GM13977 (cell line): ENCODE measurements around the gene FERD3L.

Source experiments
- DNase-seq: peaks from one replicate; pipeline ENCODE4 v3.0.0; 2012; ENCODE audit warnings: low spot score
- in situ Hi-C: fragments of 300-500 bp; cut with MboI; formaldehyde crosslinking; loops from one replicate; pipeline ENCODE4 v1.12.0; 2022; ENCODE audit warnings: low sequenced_read_pairs, low pct_unique_long_range_greater_than_20kb, mixed read lengths, inconsistent platforms; ENCODE audit not compliant: unreplicated experiment
- TF ChIP-seq, protein P1 (sequence below): IDR thresholded peaks from 2 replicates; pipeline ENCODE4 v1.5.1; 2012; ENCODE audit warnings: mild to moderate bottlenecking, control low read depth; ENCODE audit not compliant: insufficient read depth; ENCODE audit errors: extremely low read depth, missing control alignments

The FERD3L gene

DNA sequence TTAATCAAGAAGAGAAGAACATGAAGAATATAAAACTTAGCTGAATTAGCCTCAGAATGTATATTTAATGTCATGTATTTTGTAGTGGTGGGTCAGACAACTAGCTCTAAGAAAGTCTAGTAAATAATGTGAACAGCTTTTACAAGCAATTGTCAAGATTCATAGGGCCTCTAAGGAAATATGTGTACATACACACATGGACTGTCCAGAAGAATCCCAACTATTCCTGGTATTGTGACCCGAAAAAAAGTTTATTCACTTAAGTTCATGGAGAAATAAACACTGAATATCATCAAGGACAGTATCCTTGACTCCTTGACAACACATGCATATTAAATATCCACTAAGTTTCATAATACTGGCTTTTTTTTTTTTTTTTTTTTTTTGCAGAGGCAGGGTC lies 16.4 kb downstream of the FERD3L start:
- TF ChIP-seq, protein P1, sequence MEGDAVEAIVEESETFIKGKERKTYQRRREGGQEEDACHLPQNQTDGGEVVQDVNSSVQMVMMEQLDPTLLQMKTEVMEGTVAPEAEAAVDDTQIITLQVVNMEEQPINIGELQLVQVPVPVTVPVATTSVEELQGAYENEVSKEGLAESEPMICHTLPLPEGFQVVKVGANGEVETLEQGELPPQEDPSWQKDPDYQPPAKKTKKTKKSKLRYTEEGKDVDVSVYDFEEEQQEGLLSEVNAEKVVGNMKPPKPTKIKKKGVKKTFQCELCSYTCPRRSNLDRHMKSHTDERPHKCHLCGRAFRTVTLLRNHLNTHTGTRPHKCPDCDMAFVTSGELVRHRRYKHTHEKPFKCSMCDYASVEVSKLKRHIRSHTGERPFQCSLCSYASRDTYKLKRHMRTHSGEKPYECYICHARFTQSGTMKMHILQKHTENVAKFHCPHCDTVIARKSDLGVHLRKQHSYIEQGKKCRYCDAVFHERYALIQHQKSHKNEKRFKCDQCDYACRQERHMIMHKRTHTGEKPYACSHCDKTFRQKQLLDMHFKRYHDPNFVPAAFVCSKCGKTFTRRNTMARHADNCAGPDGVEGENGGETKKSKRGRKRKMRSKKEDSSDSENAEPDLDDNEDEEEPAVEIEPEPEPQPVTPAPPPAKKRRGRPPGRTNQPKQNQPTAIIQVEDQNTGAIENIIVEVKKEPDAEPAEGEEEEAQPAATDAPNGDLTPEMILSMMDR = no peak
- DNase-seq = no peak
- in situ Hi-C loops = no loop called here

DNA sequence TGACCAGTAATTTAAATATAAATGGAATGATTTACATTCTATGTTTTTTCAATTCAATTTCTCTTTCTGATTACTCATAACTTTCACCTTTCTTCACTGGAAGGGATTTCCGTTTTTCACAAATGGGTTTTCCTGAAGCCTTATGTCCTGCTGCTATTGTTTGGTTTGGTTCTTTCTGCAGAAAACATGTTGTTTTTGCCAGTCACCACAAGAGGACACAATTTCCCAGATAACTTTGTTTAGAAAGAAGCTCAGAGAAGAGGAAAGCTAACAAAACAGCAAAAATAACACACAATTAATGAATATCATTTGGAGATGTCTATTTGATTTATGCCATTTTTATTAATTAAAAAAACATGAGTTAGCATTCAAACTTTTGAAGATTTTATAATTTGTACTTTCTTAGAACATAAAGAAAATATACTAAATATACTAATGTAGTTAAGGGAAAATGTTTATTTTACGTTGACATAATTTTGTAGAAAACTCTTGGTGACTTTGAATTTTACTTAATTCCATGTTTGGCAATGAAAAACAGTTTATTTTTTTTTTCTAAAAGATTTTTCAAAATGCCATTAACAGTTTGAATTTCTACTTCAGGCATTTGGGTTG lies 23.1 kb downstream of the FERD3L start:
- in situ Hi-C loops = no loop called here

DNA sequence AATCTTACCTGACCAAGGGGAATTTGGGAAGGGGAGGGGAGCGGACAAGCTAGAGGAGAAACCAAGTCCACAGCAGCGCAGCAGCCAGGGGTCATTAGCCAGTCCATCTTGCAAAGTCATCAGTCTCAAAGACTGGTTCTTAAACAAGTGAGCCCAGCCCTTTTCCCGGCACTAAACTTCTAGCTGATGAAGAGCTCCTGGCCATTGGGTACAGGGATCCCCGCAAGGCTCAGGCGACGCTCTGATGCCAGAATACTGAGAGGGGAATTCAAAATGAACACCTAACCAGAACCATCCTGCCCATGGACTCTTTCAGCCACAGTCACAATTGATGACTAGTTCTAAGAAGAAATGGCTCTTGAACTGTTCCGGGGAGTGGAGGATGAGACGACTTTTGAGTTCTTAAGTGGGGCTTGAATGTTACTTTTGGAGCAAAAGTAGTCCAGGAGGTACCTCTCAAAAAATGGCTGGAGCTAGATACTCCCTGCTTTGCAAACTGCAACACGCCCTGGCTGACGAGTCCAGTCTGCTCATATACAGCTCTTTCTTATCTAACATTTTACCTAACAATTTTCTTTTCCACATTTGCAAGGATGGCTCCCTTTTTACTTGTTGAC lies 25.2 kb downstream of the FERD3L start:
- in situ Hi-C loops = no loop called here
- DNase-seq = no peak
- TF ChIP-seq, protein P1 = no peak

More for the DNA sequence above, 23.1 kb downstream of the FERD3L start:
- DNase-seq = no peak
- TF ChIP-seq, protein P1 = peak; percentile 42

DNA sequence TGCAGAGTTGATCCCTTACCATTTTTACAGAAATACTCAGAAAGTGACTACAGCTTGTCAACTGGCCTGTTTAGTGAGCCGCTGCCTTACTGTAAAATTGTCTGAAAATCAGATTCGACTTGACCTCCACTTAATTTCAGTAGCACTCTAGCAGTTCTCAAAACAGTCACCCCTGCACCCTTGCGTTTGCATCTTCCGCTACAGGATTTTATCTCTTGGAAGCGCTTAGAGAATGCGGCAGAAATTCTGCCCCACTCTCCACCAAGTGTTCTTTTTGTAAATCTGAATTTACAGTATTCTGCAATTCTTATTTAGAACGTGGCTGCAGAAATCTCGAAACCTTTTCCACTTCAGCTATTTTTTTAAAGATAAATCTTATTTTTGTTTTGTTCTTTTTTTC lies 25.8 kb downstream of the FERD3L start:
- TF ChIP-seq, protein P1 = no peak
- no peak for DNase-seq
- in situ Hi-C loops = no loop called here

DNA sequence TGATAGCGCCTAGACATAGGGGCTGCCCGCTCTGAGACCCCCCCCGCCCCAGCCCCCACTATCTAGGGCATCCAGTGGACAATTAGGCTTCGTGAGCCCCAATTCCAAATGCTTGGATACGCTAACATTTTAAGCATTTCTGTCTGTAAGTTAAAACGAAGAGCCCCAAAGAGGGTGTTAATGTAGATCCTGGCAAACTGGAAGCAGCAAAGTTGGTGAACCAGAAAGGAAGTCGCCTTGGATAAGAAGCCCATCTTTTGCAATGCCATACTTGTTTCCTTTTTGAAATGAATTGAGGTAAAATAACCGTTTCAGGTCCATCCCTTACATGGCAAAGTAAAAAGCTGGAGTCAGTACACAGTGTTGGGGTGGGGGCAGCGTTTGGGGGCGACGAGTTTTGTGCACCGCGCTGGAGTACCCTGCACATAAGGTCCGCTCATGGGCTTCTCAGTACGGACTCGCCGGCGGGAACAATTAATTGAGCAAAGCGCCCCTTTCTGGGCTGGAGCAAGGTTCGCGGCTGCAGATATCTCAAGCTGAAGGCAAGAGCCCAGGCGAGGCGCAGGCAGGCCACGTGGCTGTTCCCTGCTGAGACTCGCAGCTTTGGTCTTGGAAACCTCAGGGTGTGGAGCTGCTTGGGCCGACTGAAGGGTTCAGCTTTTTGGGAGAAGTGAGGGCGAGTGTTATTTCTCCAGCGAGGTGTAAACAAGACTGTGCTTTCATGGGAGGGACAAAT lies 26.4 kb downstream of the FERD3L start:
- DNase-seq = no peak
- TF ChIP-seq, protein P1 = no peak
- in situ Hi-C loops = no loop called here

DNA sequence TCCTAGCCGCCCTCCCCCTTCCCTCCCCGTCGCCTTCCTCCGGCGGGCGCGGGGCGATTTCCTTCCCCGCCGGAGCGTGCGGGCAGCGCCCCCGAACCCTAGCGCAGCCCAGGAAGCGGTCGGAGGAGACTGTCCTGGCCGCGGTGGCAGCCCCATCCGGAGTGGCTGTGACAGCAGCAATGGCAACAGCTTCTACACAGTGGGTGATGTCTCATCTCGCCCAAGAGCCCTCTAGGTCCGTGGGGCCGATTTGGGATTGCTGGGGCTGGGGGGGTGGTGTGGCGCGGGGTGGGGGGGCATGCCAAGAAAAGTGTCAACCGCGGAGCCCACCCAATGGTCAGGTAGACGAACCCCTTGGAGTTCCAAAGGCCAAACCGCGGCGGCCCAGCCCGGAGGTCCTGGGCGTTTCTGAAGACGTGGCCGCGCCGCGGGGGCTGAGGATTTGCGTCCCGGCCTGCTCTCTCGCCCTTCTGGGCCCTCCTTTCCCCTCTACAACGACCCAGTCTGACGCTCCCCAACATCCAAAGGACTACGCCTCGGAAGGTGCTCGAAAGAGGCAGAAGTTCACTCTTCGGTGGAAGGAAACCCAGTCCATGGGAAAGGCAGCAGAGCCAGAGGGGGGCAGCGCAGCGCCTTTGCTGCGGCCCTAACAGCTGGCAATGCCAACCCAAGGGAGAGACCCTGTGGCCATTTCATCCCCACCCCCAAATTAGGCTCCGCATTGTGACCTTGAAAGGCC lies 27.2 kb downstream of the FERD3L start:
- no peak for DNase-seq
- TF ChIP-seq, protein P1 = no peak
- in situ Hi-C loops = no loop called here
